HUES48 (cell line): ENCODE measurements around the gene CXCL16.

ENCODE experiments used
- H3K27ac ChIP-seq: one replicate; pipeline ENCODE4 v1.7.0; 2013; ENCODE audit warnings: low read depth, low read length, inconsistent platforms
- H3K27me3 ChIP-seq: 2 replicates; pipeline ENCODE4 v1.6.1; 2013; ENCODE audit warnings: mild to moderate bottlenecking, low read length; ENCODE audit not compliant: control insufficient read depth, insufficient read depth
- H3K36me3 ChIP-seq: 2 replicates; pipeline ENCODE4 v1.6.1; 2013; ENCODE audit warnings: low read length; ENCODE audit not compliant: control insufficient read depth, insufficient read depth
- H3K4me1 ChIP-seq: 2 replicates; pipeline ENCODE4 v1.6.1; 2013; ENCODE audit warnings: mild to moderate bottlenecking, low read length; ENCODE audit not compliant: control insufficient read depth, insufficient read depth
- H3K4me3 ChIP-seq: 2 replicates; pipeline ENCODE4 v1.5.1; 2013; ENCODE audit warnings: mild to moderate bottlenecking, low read depth, low read length
- H3K9ac ChIP-seq: 2 replicates; pipeline ENCODE4 v1.6.1; 2013; ENCODE audit warnings: mild to moderate bottlenecking, low read depth, low read length, moderate library complexity
- H3K9me3 ChIP-seq: 2 replicates; pipeline ENCODE4 v1.6.1; 2013; ENCODE audit warnings: low read length; ENCODE audit not compliant: control insufficient read depth, insufficient read depth

CXCL16 gene

GRCh38 chr17:4748686-4749085 is 9.0 kb upstream of the CXCL16 start:
- Histone ChIP-seq H3K9me3 (no peaks in the 10 kb centered on the region), H3K36me3 (no peaks in the 10 kb centered on the region), H3K4me1 (peaks cover 4% of the 10 kb centered on the region; the same call in 1 of the 2 replicates), H3K27me3 (peaks cover 16% of the 10 kb centered on the region), H3K4me3 (no peak overlapping the region), H3K27ac (no peak overlapping the region), H3K9ac (no peak overlapping the region)

- H3K36me3 ChIP-seq, result no peaks in the 10 kb centered on the region
- no peak overlapping the region for H3K9ac ChIP-seq
- H3K27ac ChIP-seq, result no peak overlapping the region
- peaks cover 4% of the 10 kb centered on the region; the same call in 1 of the 2 replicates for H3K4me1 ChIP-seq
- no peaks in the 10 kb centered on the region for H3K9me3 ChIP-seq
- H3K4me3 ChIP-seq, result no peak overlapping the region
- peaks cover 17% of the 10 kb centered on the region for H3K27me3 ChIP-seq
Measured at GRCh38 chr17:4747847-4748246, 8.1 kb upstream of the CXCL16 start.

GRCh38 chr17:4744999-4745969 is 5.6 kb upstream of the CXCL16 start:
- H3K36me3 ChIP-seq, result no peaks in the 10 kb centered on the region
- H3K4me1 ChIP-seq, result peaks cover 4% of the 10 kb centered on the region; the same call in 1 of the 2 replicates
- H3K27me3 ChIP-seq, result peaks cover 43% of the 10 kb centered on the region
- H3K27ac ChIP-seq, result no peak overlapping the region
- H3K9me3 ChIP-seq, result no peaks in the 10 kb centered on the region
- no peak overlapping the region for H3K9ac ChIP-seq
- H3K4me3 ChIP-seq, result peak overlapping the region; percentile 64

GRCh38 chr17:4743898-4744297 is 4.2 kb upstream of the CXCL16 start:
- Histone ChIP-seq H3K27ac (no peak overlapping the region), H3K4me3 (no peak overlapping the region), H3K9ac (no peak overlapping the region), H3K9me3 (no peaks in the 10 kb centered on the region), H3K27me3 (peaks cover 57% of the 10 kb centered on the region), H3K36me3 (no peaks in the 10 kb centered on the region), H3K4me1 (peaks cover 4% of the 10 kb centered on the region; the same call in 1 of the 2 replicates)

GRCh38 chr17:4743216-4743615 is 3.5 kb upstream of the CXCL16 start:
- Histone ChIP-seq H3K9ac (no peak overlapping the region), H3K4me3 (no peak overlapping the region), H3K27me3 (peaks cover 64% of the 10 kb centered on the region), H3K36me3 (no peaks in the 10 kb centered on the region), H3K9me3 (no peaks in the 10 kb centered on the region), H3K27ac (no peak overlapping the region), H3K4me1 (peaks cover 8% of the 10 kb centered on the region)

GRCh38 chr17:4742629-4743028 is 2.9 kb upstream of the CXCL16 start:
- Histone ChIP-seq H3K27me3 (peaks cover 70% of the 10 kb centered on the region), H3K9ac (no peak overlapping the region), H3K36me3 (no peaks in the 10 kb centered on the region), H3K27ac (no peak overlapping the region), H3K4me3 (no peak overlapping the region), H3K4me1 (peaks cover 9% of the 10 kb centered on the region), H3K9me3 (no peaks in the 10 kb centered on the region)

GRCh38 chr17:4742133-4742532 is 2.4 kb upstream of the CXCL16 start:
- no peak overlapping the region for H3K4me3 ChIP-seq
- peaks cover 74% of the 10 kb centered on the region for H3K27me3 ChIP-seq
- no peak overlapping the region for H3K9ac ChIP-seq
- no peaks in the 10 kb centered on the region for H3K36me3 ChIP-seq
- H3K9me3 ChIP-seq, result no peaks in the 10 kb centered on the region
- peaks cover 9% of the 10 kb centered on the region for H3K4me1 ChIP-seq
- no peak overlapping the region for H3K27ac ChIP-seq

- H3K27me3 ChIP-seq, result peaks cover 80% of the 10 kb centered on the region
Measured at GRCh38 chr17:4741544-4741943, 1.8 kb upstream of the CXCL16 start.

GRCh38 chr17:4740584-4740983 is 856 bp upstream of the CXCL16 start:
- Histone ChIP-seq H3K9ac (no peak overlapping the region), H3K27me3 (peaks cover 86% of the 10 kb centered on the region), H3K9me3 (no peaks in the 10 kb centered on the region), H3K27ac (no peak overlapping the region), H3K4me1 (peaks cover 5% of the 10 kb centered on the region; the same call in 1 of the 2 replicates), H3K4me3 (no peak overlapping the region), H3K36me3 (no peaks in the 10 kb centered on the region)

More at GRCh38 chr17:4741544-4741943, 1.8 kb upstream of the CXCL16 start:
- H3K4me1 ChIP-seq, result peaks cover 9% of the 10 kb centered on the region
- H3K9me3 ChIP-seq, result no peaks in the 10 kb centered on the region
- no peak overlapping the region for H3K4me3 ChIP-seq
- H3K36me3 ChIP-seq, result no peaks in the 10 kb centered on the region
- no peak overlapping the region for H3K27ac ChIP-seq
- no peak overlapping the region for H3K9ac ChIP-seq

GRCh38 chr17:4740025-4740351 is 260 bp upstream of the CXCL16 start:
- H3K9ac ChIP-seq, result no peak overlapping the region
- no peaks in the 10 kb centered on the region for H3K9me3 ChIP-seq
- H3K27ac ChIP-seq, result no peak overlapping the region
- H3K4me3 ChIP-seq, result peak overlapping the region; percentile 70; the same call in 1 of the 2 replicates
- no peaks in the 10 kb centered on the region for H3K36me3 ChIP-seq
- H3K4me1 ChIP-seq, result peaks cover 5% of the 10 kb centered on the region; the same call in 1 of the 2 replicates
- H3K27me3 ChIP-seq, result peaks cover 87% of the 10 kb centered on the region
